ENCODE measurements around the gene ZFP36L2. TPM values are rescaled to one million over a fixed set of nuclear protein-coding genes. Genes with fewer than 3 reads are reported as not detected.

Gene ZFP36L2
- total and polyA plus RNA-seq, 12 donors = 26.8 to 69.6 (median 42.3) TPM

- Histone ChIP-seq H3K4me3 (no peak overlapping the region), H3K27ac (no peak overlapping the region), H3K36me3 (no peaks in the 10 kb centered on the region), H3K4me1 (peaks cover 0 to 40% (median 0%) of the 10 kb centered on the region in 9 donors), H3K27me3 (no peaks in the 10 kb centered on the region), H3K9me3 (no peaks in the 10 kb centered on the region)
- ATAC-seq (no peak), DNase-seq (no peak)
- TF ChIP-seq CTCF (IDR thresholded peaks at IDR 0.05) = no peak
- intact Hi-C loops (cut with DNase I) = no loop called here
- WGBS, 2 donors = 94 to 95% methylated on average over 16 of the region's 16 CpGs
These were observed 37.6 kb downstream of the ZFP36L2 start for GRCh38 chr2:43188561-43189386.

- peaks cover 0 to 29% (median 0%) of the 10 kb centered on the region in 9 donors for H3K4me1 ChIP-seq
- no peaks in the 10 kb centered on the region for H3K9me3 ChIP-seq
- no peaks in the 10 kb centered on the region for H3K27me3 ChIP-seq
- ATAC-seq = peak in 7 of 8 donors; percentile 15 to 60 (median 29)
- no peak for DNase-seq
- intact Hi-C loops (cut with DNase I) = no loop called here
- 67 to 81% methylated on average over 12 of the region's 12 CpGs for whole genome bisulfite sequencing, 2 donors
- TF ChIP-seq CTCF (IDR thresholded peaks at IDR 0.05) = no peak
- no peaks in the 10 kb centered on the region for H3K36me3 ChIP-seq
- H3K4me3 ChIP-seq = no peak overlapping the region
- peak overlapping the region in 3 of 10 donors; percentile 9 to 64 (median 25) for H3K27ac ChIP-seq
These were observed 39.6 kb downstream of the ZFP36L2 start for GRCh38 chr2:43186679-43187374.

GRCh38 chr2:43186321-43186678 lies 40.1 kb downstream of the ZFP36L2 start:
- peaks cover 0 to 28% (median 0%) of the 10 kb centered on the region in 9 donors for H3K4me1 ChIP-seq
- DNase-seq = no peak
- TF ChIP-seq CTCF (IDR thresholded peaks at IDR 0.05) = no peak
- intact Hi-C loops (cut with DNase I) = no loop called here
- peak overlapping the region in 2 of 10 donors; percentile 9 to 64 for H3K27ac ChIP-seq
- no peak overlapping the region for H3K4me3 ChIP-seq
- no peaks in the 10 kb centered on the region for H3K9me3 ChIP-seq
- 94 to 97% methylated on average over 6 of the region's 6 CpGs for WGBS, 2 donors
- ATAC-seq = no peak
- no peaks in the 10 kb centered on the region for H3K36me3 ChIP-seq
- H3K27me3 ChIP-seq = no peaks in the 10 kb centered on the region

- H3K27me3 ChIP-seq = no peaks in the 10 kb centered on the region
- peak overlapping the region in 1 of 10 donors; percentile 48 for H3K27ac ChIP-seq
- no peaks in the 10 kb centered on the region for H3K9me3 ChIP-seq
- intact Hi-C loops (cut with DNase I) = no loop called here
- no peak for DNase-seq
- 78 to 79% methylated on average over 4 of the region's 4 CpGs for WGBS, 2 donors
- ATAC-seq = peak in 1 of 8 donors; percentile 55
- H3K4me3 ChIP-seq = no peak overlapping the region
- TF ChIP-seq CTCF (IDR thresholded peaks at IDR 0.05) = no peak
- H3K4me1 ChIP-seq = peaks cover 0 to 31% (median 0%) of the 10 kb centered on the region in 9 donors
- H3K36me3 ChIP-seq = no peaks in the 10 kb centered on the region
These were observed 41.3 kb downstream of the ZFP36L2 start for GRCh38 chr2:43185146-43185545.

Measured in heart right ventricle (tissue), 16 donors.